DOHH2 (cell line): ENCODE data around the gene C1QTNF2.

Experiments
- H3F3A ChIP-seq: fragments of 200-600 bp; sonication (generic), shearing (Covaris generic); 2 replicates; pipeline ENCODE4 v1.6.0; 2016; ENCODE audit warnings: antibody characterized with exemption, mild to moderate bottlenecking; ENCODE audit not compliant: control insufficient read depth, insufficient read depth
- H3K27ac ChIP-seq: fragments of 200-600 bp; sonication (generic); 2 replicates; pipeline ENCODE4 v1.5.1; 2014; ENCODE audit warnings: low read depth, mild to moderate bottlenecking, low read length, moderate library complexity
- H3K27me3 ChIP-seq: fragments of 200-600 bp; sonication (generic); 2 replicates; pipeline ENCODE4 v1.6.1; 2014; ENCODE audit warnings: mild to moderate bottlenecking, low read length, mixed read lengths; ENCODE audit not compliant: control insufficient read depth
- H3K36me3 ChIP-seq: fragments of 200-600 bp; sonication (generic); 2 replicates; pipeline ENCODE4 v1.6.1; 2014; ENCODE audit warnings: mild to moderate bottlenecking, low read length, moderate library complexity, mixed read lengths; ENCODE audit not compliant: control insufficient read depth
- H3K4me1 ChIP-seq: fragments of 200-600 bp; sonication (generic); 2 replicates; pipeline ENCODE4 v1.6.1; 2014; ENCODE audit warnings: mild to moderate bottlenecking, low read length, mixed read lengths; ENCODE audit not compliant: control insufficient read depth
- H3K4me2 ChIP-seq: fragments of 200-600 bp; sonication (generic); 2 replicates; pipeline ENCODE4 v1.6.0; 2014; ENCODE audit warnings: mild to moderate bottlenecking, low read length, moderate library complexity
- H3K4me3 ChIP-seq: fragments of 200-600 bp; sonication (generic); 2 replicates; pipeline ENCODE4 v1.5.1; 2014; ENCODE audit warnings: mild to moderate bottlenecking, low read length, mixed read lengths
- H3K79me2 ChIP-seq: fragments of 200-600 bp; sonication (generic); 2 replicates; pipeline ENCODE4 v1.6.1; 2014; ENCODE audit warnings: mild to moderate bottlenecking, low read length, mixed read lengths; ENCODE audit not compliant: control insufficient read depth
- H3K9me2 ChIP-seq: fragments of 200-600 bp; sonication (generic); replicated peaks from 2 replicates; pipeline ENCODE4 v1.6.1; 2014; ENCODE audit warnings: mild to moderate bottlenecking, low read length, mixed read lengths; ENCODE audit not compliant: control insufficient read depth
- H3K9me3 ChIP-seq: fragments of 200-600 bp; sonication (generic); 2 replicates; pipeline ENCODE4 v1.6.1; 2014; ENCODE audit warnings: antibody characterized with exemption, low read length, mixed read lengths; ENCODE audit not compliant: control insufficient read depth, insufficient read depth
- H4K20me1 ChIP-seq: fragments of 200-600 bp; sonication (generic); 2 replicates; pipeline ENCODE4 v1.6.0; 2014; ENCODE audit warnings: low read depth, mild to moderate bottlenecking, antibody characterized with exemption, low read length, moderate library complexity; ENCODE audit not compliant: control insufficient read depth, insufficient read depth
- CTCF ChIP-seq: fragments of 200-600 bp; sonication (generic); IDR thresholded peaks from one replicate; pipeline ENCODE4 v1.5.1; 2014; ENCODE audit warnings: antibody characterized with exemption, mild to moderate bottlenecking, low read depth, low read length; ENCODE audit not compliant: poor library complexity, severe bottlenecking
- EZH2phosphoT487 ChIP-seq: fragments of 200-600 bp; sonication (generic); IDR thresholded peaks from 2 replicates; pipeline ENCODE4 v1.6.1; 2017; ENCODE audit warnings: borderline replicate concordance, mild to moderate bottlenecking, antibody characterized with exemption, low read length, moderate library complexity, mixed read lengths

C1QTNF2 gene

GRCh38 chr5:160298189-160298588 is 72.2 kb downstream of the C1QTNF2 start:
- H3K4me2 ChIP-seq = no peak overlapping the region
- H3K79me2 ChIP-seq = no peaks in the 10 kb centered on the region

GRCh38 chr5:160297776-160298175 is 72.7 kb downstream of the C1QTNF2 start:
- H3K4me1 ChIP-seq = no peaks in the 10 kb centered on the region
- H3K36me3 ChIP-seq = no peaks in the 10 kb centered on the region
- no peaks in the 10 kb centered on the region for H3K79me2 ChIP-seq
- no peaks in the 10 kb centered on the region for H3K9me3 ChIP-seq
- no peak overlapping the region for H3K4me2 ChIP-seq
- H3F3A ChIP-seq = no peaks in the 10 kb centered on the region
- no peak overlapping the region for H3K27ac ChIP-seq
- H3K4me3 ChIP-seq = no peak overlapping the region
- peaks cover 12% of the 10 kb centered on the region for H3K27me3 ChIP-seq
- H3K9me2 ChIP-seq = no peaks in the 10 kb centered on the region
- TF ChIP-seq CTCF (no peak), EZH2phosphoT487 (no peak)
- H4K20me1 ChIP-seq = no peaks in the 10 kb centered on the region

More at GRCh38 chr5:160298189-160298588, 72.2 kb downstream of the C1QTNF2 start:
- Histone ChIP-seq H4K20me1 (no peaks in the 10 kb centered on the region), H3K27ac (no peak overlapping the region), H3K9me3 (no peaks in the 10 kb centered on the region), H3K27me3 (peaks cover 10% of the 10 kb centered on the region), H3K4me3 (no peak overlapping the region), H3K36me3 (no peaks in the 10 kb centered on the region), H3K4me1 (no peaks in the 10 kb centered on the region), H3K9me2 (no peaks in the 10 kb centered on the region), H3F3A (no peaks in the 10 kb centered on the region)
- TF ChIP-seq CTCF (no peak), EZH2phosphoT487 (no peak)
